Bronchial epithelial cell (primary cell): Measurements from ENCODE around the gene PKP3. TPM values are rescaled to one million over a fixed set of nuclear protein-coding genes. Genes with fewer than 3 reads are reported as not detected.
"Not testable (repeated sequence)": the region's sequence is repeated elsewhere in the genome, so short reads cannot be mapped to it uniquely, and the experiment has no call there.

Source experiments
- DNase-seq: peaks from one replicate; pipeline ENCODE4 v3.0.0-alpha.2; 2010; ENCODE audit warnings: low read depth
- FAIRE-seq: peaks from 2 replicates; lab custom pipeline; 2011; peaks lifted over from hg19 to GRCh38; lab: Jason Lieb, UNC
- H3K27me3 ChIP-seq: 2 replicates; pipeline ENCODE4 v1.5.1; 2011; ENCODE audit warnings: low read length; ENCODE audit not compliant: control insufficient read depth, insufficient read depth
- H3K36me3 ChIP-seq: 2 replicates; pipeline ENCODE4 v1.5.1; 2011; ENCODE audit warnings: low read length; ENCODE audit not compliant: control insufficient read depth, insufficient read depth
- H3K4me3 ChIP-seq: 2 replicates; pipeline ENCODE4 v1.5.1; 2011; ENCODE audit warnings: mild to moderate bottlenecking, low read depth, low read length, control low read depth
- total RNA-seq: library from RNA; depleted of rRNA; stranded (reverse); fragments of >200 nt; gene quantifications from 2 replicates; pipeline ENCODE4 v1.2.1, GENCODE V29; 2014
- TF ChIP-seq, protein P1 (sequence below): IDR thresholded peaks from 2 replicates; pipeline ENCODE4 v1.5.1; 2011; ENCODE audit warnings: mild to moderate bottlenecking, moderate library complexity, low read length, control low read depth, inconsistent platforms; ENCODE audit not compliant: insufficient read depth, severe bottlenecking

PKP3 gene, protein sequence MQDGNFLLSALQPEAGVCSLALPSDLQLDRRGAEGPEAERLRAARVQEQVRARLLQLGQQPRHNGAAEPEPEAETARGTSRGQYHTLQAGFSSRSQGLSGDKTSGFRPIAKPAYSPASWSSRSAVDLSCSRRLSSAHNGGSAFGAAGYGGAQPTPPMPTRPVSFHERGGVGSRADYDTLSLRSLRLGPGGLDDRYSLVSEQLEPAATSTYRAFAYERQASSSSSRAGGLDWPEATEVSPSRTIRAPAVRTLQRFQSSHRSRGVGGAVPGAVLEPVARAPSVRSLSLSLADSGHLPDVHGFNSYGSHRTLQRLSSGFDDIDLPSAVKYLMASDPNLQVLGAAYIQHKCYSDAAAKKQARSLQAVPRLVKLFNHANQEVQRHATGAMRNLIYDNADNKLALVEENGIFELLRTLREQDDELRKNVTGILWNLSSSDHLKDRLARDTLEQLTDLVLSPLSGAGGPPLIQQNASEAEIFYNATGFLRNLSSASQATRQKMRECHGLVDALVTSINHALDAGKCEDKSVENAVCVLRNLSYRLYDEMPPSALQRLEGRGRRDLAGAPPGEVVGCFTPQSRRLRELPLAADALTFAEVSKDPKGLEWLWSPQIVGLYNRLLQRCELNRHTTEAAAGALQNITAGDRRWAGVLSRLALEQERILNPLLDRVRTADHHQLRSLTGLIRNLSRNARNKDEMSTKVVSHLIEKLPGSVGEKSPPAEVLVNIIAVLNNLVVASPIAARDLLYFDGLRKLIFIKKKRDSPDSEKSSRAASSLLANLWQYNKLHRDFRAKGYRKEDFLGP
- 231 and 328 TPM in 2 replicates for total RNA-seq

DNA sequence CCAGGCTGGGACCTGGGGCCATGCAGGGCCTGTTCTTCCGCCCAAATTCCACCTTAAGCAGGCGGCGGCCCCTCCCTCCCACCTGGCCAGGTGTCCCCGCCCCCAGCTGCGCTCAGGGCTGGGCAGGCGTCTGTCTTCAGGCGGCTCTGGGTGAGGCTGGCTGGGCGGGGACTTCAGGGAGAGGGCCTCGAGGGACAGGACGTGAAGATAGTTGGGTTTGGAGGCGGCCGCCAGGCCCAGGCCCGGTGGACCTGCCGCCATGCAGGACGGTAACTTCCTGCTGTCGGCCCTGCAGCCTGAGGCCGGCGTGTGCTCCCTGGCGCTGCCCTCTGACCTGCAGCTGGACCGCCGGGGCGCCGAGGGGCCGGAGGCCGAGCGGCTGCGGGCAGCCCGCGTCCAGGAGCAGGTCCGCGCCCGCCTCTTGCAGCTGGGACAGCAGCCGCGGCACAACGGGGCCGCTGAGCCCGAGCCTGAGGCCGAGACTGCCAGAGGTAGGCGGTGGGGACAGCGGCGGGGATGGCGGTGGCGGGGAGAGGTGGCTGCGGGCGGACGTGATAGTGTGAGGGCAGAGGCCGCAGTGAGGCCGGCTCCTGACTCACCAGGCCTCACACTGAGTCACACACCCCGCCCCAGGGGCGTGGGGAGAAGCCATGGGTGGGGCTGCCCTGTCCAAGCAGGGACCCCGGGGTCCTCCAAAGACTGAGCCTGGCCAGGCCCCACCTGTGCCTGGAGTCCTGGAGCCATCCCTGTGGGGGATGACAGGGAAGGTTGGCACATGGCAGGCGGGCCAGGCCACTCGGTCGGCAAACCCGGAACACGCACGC, at the start of gene PKP3:
Gene PKP3 (plus strand): TSS at position 176 of the 824 bp plus-strand sequence. CDS start 84 bp downstream, at position 260.
- FAIRE-seq, result no peak
- TF ChIP-seq, protein P1, sequence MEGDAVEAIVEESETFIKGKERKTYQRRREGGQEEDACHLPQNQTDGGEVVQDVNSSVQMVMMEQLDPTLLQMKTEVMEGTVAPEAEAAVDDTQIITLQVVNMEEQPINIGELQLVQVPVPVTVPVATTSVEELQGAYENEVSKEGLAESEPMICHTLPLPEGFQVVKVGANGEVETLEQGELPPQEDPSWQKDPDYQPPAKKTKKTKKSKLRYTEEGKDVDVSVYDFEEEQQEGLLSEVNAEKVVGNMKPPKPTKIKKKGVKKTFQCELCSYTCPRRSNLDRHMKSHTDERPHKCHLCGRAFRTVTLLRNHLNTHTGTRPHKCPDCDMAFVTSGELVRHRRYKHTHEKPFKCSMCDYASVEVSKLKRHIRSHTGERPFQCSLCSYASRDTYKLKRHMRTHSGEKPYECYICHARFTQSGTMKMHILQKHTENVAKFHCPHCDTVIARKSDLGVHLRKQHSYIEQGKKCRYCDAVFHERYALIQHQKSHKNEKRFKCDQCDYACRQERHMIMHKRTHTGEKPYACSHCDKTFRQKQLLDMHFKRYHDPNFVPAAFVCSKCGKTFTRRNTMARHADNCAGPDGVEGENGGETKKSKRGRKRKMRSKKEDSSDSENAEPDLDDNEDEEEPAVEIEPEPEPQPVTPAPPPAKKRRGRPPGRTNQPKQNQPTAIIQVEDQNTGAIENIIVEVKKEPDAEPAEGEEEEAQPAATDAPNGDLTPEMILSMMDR, result no peak
- Histone ChIP-seq H3K4me3 (peak within 1 kb of the TSS; percentile 76), H3K27me3 (no peaks in the 10 kb centered on the region), H3K36me3 (peaks cover 17% of the 10 kb centered on the region)
- DNase-seq, result peak; percentile 92

DNA sequence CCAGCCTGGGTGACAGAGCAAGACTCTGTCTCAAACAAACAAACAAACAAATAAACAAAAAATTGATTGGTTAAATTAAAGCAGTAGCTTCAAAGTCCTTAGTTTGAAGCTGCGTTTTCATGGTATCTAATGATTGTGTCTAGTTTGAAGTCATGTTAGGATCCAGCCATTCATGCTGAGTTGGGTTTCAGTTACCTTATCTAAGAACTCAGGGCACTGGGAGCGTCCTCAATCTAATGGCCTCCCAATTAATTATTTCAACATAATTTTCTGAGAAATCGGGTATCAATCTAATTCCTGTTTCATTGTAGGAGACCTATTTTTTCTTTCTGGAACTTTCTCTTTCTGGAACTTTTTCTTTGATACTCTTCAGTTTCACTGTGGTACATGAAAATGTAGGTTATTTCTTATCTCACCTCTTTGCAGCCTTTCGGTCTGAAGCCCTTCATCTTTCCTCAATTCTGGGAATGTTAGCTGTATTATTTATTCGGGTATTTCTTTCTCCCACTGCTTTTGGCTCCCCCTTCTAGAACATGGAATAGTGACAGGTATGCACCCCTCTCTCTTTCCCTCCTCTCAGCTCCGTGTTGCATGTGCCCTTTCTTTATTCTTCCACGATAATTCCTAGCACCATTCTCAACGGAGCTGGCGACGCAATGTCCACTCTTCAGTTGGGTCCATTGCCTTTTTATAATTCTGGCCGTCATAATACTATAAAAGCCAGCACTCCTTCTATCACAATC, 49.0 kb upstream of the PKP3 start:
- no peak for FAIRE-seq
- no peak for DNase-seq
- Histone ChIP-seq H3K36me3 (no peaks in the 10 kb centered on the region), H3K4me3 (no peak overlapping the region), H3K27me3 (peaks cover 1% of the 10 kb centered on the region)
- TF ChIP-seq, protein P1, result no peak

DNA sequence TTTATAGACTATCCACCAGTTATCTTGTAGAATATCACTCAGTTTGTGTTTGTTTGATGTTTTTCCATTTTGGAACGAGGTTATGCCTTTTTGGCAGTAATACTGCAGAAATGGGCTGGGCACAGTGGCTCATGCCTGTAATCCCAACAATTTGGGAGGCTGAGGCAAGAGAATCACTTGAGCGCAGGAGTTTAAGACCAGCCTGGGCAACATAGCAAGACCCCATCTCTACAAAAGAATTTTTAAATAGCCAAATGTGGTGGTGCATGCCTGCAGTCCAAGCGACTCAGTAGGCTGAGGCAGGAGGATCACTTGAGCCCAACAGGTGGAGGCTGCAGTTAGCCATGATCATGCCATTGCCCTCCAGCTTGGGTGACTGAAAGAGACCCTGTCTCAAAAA, 47.5 kb upstream of the PKP3 start:
- peaks cover 1% of the 10 kb centered on the region for H3K27me3 ChIP-seq
- H3K4me3 ChIP-seq, result no peak overlapping the region
- FAIRE-seq (no peak), DNase-seq (no peak)
- no peaks in the 10 kb centered on the region for H3K36me3 ChIP-seq
- TF ChIP-seq, protein P1, result no peak

DNA sequence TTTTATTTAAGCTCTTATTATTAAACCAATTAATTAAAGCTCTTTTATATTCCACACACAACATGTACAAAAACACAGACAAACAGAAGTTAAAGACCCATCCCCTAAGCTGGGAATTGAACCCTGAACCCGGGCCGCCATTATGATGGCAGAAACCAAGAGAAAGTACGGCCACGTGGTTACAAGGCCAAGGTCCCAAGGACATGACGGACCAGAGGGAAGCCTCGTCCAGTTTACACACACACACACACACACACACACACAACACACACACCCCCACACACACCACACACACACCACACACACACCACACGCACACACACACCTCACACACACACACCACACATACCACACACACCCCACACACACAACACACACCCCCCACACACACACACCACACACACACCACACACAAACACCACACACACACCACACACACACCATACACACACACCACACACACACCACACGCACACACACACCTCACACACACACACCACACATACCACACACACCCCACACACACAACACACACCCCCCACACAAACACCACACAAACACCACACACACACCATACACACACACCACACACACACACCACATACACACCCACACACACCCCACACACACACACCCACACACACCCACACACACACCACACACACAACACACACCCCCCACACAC, 44.6 kb upstream of the PKP3 start:
- not testable (repeated sequence) for H3K27me3 ChIP-seq, H3K4me3 ChIP-seq, DNase-seq, H3K36me3 ChIP-seq
- peak; percentile 97 for FAIRE-seq

DNA sequence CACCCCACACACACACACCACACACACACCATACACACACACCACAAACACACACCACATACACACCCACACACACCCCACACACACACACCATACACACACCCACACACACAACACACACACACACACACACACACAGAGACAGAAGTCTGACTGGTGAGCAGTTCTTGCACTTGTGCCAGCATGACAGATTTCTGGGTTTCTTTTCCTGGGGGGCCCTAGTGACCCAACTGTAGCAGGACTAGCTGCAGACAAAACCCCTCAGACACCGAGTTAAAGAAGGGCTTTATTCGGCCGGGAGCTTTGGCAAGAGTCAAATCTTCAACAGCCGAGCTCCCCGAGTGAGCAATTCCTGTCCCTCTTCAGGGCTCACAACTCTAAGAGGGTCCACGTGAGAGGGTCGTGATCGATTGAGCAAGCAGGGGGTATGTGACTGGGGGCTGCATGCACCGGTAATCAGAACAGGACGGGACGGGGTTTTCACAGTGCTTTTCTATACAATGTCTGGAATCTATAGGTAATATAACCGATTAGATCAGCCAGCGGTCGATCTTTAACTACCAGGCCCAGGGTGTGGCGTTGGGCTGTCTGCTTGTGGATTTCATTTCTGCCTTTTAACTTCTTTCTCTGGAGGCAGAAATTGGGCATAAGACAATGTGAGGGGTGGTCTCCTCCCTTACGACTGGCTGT, 43.8 kb upstream of the PKP3 start:
- H3K36me3 ChIP-seq, FAIRE-seq, H3K4me3 ChIP-seq, H3K27me3 ChIP-seq, DNase-seq: not testable (repeated sequence)
